ENCODE results near the gene RGL4.
"Not testable (repeated sequence)": the region's sequence is repeated elsewhere in the genome, so short reads cannot be mapped to it uniquely, and the experiment has no call there.

The RGL4 gene

DNA sequence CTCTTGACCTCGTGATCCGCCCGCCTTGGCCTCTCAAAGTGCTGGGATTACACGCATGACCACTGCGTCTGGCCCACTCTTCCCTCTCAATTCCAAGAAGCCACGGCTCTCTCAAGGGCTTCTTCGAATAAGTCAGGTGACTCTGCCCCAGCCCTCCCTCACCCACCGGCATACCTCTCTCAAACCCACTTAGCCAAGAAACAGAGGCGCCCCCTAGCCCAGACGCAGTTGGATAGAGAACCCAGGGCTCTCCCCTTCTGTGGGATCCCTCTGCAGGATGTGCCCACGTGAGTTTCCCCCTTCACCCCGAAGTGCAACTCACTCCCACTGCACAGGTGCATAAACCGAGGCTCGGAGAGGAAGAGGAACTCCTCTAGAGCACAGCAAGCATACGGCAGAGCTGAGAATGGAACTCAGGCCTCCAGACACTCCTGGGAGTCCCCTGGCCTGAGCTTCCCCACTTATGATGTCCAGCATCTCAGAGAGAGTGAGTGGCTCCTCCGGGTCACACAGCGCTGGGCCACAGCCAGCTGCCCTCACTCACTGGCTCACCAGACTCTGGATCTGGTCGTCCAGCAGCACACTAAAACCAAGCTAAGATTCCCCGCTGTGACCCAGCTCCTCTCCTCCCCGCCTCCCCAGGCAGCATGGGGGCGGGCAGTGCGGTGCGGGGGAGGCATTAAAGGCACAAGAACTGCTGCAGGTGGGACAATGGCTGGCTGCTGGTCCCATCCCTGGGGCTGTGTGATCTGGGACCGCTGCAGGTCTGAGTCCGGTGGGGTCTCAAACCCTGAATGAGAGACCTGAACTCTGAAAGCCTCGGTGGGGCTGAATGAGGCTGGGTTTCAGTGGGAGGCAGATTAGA is 16.8 kb upstream of the RGL4 start:
- no peak for DNase-seq
- no peak overlapping the region for H3K4me3 ChIP-seq (ENCODE audit: low read depth, low read length)
- no peaks in the 10 kb centered on the region for H3K27me3 ChIP-seq (replicated peaks)
- H3K27ac ChIP-seq = no peak overlapping the region
- in situ Hi-C loops (cut with HindIII; ENCODE audit: low pct_ligation_motif_present, low sequenced_read_pairs) = no loop called here
- TF ChIP-seq, protein P1, sequence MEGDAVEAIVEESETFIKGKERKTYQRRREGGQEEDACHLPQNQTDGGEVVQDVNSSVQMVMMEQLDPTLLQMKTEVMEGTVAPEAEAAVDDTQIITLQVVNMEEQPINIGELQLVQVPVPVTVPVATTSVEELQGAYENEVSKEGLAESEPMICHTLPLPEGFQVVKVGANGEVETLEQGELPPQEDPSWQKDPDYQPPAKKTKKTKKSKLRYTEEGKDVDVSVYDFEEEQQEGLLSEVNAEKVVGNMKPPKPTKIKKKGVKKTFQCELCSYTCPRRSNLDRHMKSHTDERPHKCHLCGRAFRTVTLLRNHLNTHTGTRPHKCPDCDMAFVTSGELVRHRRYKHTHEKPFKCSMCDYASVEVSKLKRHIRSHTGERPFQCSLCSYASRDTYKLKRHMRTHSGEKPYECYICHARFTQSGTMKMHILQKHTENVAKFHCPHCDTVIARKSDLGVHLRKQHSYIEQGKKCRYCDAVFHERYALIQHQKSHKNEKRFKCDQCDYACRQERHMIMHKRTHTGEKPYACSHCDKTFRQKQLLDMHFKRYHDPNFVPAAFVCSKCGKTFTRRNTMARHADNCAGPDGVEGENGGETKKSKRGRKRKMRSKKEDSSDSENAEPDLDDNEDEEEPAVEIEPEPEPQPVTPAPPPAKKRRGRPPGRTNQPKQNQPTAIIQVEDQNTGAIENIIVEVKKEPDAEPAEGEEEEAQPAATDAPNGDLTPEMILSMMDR (IDR thresholded peaks at IDR 0.05; ENCODE audit: low read depth, low read length, missing control alignments) = no peak
- H3K36me3 ChIP-seq (replicated peaks) = no peaks in the 10 kb centered on the region

DNA sequence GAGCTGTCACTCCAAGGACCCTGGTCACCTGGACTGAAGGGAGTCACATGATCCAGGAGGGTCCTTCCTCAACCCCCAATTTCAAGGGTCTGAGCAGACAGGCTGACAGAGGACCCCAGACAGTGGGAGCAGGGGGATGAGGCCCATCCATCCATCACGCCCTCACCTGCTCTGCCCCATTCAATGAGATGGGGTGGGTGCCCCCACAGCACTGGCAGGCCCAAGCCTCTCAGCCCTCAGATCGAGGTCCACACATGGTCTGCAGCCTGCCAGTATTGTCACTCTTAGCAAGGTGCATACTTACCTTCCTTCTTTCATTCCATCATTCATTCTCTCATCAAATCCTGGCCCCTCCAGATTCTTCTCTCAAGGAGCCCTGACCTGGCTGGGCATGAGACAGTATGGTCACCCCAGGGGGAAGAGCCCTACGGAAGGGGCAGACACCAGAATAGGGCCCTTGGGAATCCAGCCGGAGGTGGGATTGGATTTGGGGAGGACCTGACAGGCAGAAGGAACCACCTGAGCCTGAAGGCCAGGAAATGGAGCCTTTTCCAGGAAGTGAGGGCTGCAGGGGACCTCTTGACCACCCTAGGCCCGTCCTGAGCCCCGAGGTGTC is 15.8 kb upstream of the RGL4 start:
- in situ Hi-C loops (cut with HindIII; ENCODE audit: low pct_ligation_motif_present, low sequenced_read_pairs); DNase-seq; H3K27ac ChIP-seq; H3K27me3 ChIP-seq (replicated peaks); H3K4me3 ChIP-seq (ENCODE audit: low read depth, low read length); H3K36me3 ChIP-seq (replicated peaks): not testable (repeated sequence)

DNA sequence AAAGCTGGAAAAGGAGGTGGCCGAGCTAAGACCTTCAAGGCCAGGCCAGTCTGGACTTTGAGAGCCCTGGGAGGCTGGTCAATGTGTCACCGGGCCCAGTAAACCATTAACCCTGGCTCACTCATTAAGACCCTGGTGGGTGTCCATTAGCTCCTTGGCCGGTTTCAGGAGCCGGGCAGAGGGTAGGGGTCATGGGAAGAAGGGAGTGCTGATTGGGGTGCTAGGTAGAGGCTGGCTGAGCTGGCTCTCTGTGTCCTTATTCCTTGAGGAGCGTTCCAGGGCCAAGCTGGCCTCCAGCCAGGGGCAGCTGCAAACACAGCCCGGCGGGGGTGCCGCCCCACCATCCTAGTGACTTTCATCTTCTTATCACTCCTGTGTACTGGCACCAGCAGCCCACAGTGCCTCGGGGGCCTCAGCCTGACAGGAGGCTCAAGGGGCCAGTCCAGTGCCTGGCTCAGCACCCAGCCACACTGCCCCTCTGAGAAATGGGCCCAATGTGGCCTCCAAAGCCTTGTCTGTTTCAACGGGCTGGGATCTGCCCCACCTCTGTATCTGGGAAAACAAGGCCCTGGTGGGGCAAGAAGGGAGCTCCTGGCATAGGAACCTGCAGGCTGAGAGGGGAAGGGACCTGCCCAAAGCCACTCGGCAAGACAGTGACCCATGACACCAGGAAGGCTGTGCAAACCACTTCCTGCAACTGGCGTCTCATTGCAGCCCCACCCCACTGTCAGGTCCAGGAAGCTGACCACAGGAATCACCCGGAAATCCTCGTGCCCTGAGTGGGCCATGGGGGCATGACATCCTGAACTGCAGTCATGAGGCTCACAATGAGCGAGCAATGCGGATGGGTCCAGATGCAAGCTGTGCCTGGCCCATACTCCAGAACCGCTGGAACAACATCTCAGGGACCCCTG is 15.1 kb upstream of the RGL4 start:
- Histone ChIP-seq H3K36me3 (replicated peaks) (no peaks in the 10 kb centered on the region), H3K4me3 (ENCODE audit: low read depth, low read length) (no peak overlapping the region), H3K27ac (no peak overlapping the region), H3K27me3 (replicated peaks) (no peaks in the 10 kb centered on the region)
- no peak for DNase-seq
- TF ChIP-seq, protein P1 (IDR thresholded peaks at IDR 0.05; ENCODE audit: low read depth, low read length, missing control alignments) = no peak
- in situ Hi-C loops (cut with HindIII; ENCODE audit: low pct_ligation_motif_present, low sequenced_read_pairs) = no loop called here

DNA sequence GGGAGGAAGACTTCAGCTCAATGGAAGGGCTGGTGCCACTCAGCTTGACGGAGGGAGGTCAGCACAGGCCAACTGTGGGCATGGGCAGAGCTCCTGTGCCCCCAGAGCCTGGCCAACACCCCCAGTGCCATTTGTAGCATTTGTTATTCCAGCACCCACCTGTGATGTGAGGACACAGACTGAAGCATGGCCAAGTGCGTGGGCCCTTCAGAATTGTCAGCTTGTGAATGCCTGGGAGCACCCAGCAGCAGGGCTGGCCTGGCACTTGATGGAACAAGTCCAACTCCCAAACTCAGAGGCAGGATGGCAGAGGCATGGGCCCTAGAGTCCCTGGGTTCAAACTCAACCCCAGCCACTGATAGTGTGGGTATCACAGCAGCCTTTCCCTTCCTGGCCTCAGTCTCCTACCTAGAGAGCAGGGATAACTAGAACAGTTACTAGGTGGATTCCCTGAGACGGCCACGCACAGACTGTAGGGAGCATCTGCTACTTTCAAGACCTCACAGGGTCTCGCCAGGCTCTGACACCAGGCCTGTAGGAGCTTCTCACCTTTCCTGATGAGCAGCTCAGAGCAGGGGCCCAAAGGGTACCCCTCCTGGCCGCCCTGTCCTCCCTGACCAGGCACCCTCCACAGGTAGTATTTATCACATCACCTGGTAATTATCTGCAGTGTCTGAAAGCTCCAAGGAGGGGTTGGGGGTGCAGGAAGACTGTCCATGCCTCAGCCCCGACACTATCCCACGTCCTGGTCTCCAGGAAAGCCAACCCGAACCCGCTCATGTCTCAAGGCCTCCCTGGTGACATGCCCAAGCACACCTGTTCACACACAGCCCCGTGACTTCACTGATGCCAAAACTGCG is 13.7 kb upstream of the RGL4 start:
- H3K36me3 ChIP-seq (replicated peaks); in situ Hi-C loops (cut with HindIII; ENCODE audit: low pct_ligation_motif_present, low sequenced_read_pairs); H3K27me3 ChIP-seq (replicated peaks); H3K27ac ChIP-seq; H3K4me3 ChIP-seq (ENCODE audit: low read depth, low read length); DNase-seq: not testable (repeated sequence)

DNA sequence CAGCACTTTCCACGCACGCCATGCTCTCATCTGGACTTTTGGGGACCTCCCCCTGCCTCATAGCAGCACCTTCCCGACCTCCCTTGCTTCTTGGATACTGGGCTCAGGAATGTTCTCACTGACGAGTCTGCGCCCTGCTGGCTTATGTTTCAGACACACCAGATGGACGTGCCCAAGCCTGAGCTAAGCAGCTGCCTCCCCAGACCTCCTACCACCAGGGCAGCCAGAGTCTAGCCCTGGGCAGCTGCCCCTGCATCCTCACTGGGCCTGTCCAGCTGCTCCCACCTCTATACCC is 13.2 kb upstream of the RGL4 start:
- no peak for DNase-seq
- in situ Hi-C loops (cut with HindIII; ENCODE audit: low pct_ligation_motif_present, low sequenced_read_pairs) = no loop called here

DNA sequence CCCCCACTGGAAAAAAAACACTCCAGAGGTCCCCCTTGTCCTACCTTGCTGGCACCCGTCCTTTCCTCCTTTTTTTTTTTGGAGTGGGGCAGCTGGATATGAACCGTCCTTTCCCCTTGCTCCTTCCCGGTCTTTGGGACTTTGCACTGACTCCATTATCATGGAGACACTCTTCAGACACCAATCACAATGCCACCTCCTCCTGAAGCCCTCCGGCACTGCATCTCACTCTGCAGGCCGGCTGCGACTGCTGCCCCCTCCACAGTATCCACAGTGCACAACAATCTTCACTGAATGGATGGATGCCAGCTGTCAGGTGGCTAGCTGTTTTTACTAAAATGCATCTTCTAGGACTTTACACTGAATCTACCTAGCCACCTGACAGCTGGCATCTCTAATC is 12.7 kb upstream of the RGL4 start:
- in situ Hi-C loops (cut with HindIII; ENCODE audit: low pct_ligation_motif_present, low sequenced_read_pairs) = no loop called here
- DNase-seq = no peak
- TF ChIP-seq, protein P1 (IDR thresholded peaks at IDR 0.05; ENCODE audit: low read depth, low read length, missing control alignments) = no peak
- Histone ChIP-seq H3K4me3 (ENCODE audit: low read depth, low read length) (no peak overlapping the region), H3K36me3 (replicated peaks) (no peaks in the 10 kb centered on the region), H3K27me3 (replicated peaks) (no peaks in the 10 kb centered on the region), H3K27ac (no peak overlapping the region)

More for the DNA sequence above, 13.2 kb upstream of the RGL4 start:
- TF ChIP-seq, protein P1 (IDR thresholded peaks at IDR 0.05; ENCODE audit: low read depth, low read length, missing control alignments) = no peak
- no peaks in the 10 kb centered on the region for H3K27me3 ChIP-seq (replicated peaks)
- H3K27ac ChIP-seq = no peak overlapping the region
- H3K4me3 ChIP-seq (ENCODE audit: low read depth, low read length) = no peak overlapping the region
- no peaks in the 10 kb centered on the region for H3K36me3 ChIP-seq (replicated peaks)
